ENCODE results near the gene LRP1B. TPM values are rescaled to one million over a fixed set of nuclear protein-coding genes. Genes with fewer than 3 reads are reported as not detected.

LRP1B gene
- total RNA-seq, 2 donors from 2014 or later, result 0.91 to 1.2 TPM

DNA sequence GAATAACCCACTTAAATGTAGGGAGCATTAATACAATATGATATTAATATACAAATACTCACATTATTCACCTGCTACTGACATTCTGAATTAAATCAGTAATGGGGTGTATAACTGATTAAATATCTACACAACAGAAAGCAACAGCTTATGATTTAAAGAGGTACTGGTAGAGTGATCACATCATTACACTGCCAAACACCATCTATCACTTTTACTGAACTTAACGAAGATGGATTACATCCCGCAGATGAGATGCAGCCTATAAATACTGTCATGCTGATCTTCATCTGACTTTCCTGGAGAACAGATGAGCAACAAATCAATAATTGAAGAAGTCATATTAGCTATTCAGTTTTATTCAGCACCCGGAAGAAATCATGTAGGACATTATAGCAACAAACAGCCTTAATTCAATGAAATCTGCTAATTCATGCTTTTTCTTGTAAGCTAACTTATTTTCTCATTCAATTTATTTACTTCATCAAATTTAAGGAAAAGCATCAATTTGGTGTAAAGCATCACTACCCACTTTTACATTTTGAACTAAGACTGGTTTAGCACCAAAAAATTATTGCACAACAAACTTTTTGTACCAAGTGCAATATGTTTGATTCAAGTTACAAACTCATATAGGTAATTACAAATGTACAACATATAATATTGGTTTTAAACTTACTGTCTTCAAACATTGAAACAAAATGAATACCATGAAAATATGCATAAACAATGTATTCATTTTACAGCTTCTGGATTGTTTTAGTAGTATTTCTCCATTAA, 1509.0 kb downstream of the LRP1B start:
- intact Hi-C loops (cut with DNase I), result no loop called here
- Histone ChIP-seq H3K9me3 (no peaks in the 10 kb centered on the region), H3K27me3 (replicated peaks; ENCODE audit: insufficient read depth) (no peaks in the 10 kb centered on the region), H3K4me1 (replicated peaks) (no peaks in the 10 kb centered on the region), H3K36me3 (no peaks in the 10 kb centered on the region), H3K27ac (no peak overlapping the region), H3K4me3 (no peak overlapping the region)
- WGBS, result 88% methylated on average over 3 of the region's 3 CpGs
- TF ChIP-seq POLR2A (IDR thresholded peaks at IDR 0.05) (no peak), POLR2AphosphoS5 (IDR thresholded peaks at IDR 0.05) (no peak)
- TF ChIP-seq, protein P1, sequence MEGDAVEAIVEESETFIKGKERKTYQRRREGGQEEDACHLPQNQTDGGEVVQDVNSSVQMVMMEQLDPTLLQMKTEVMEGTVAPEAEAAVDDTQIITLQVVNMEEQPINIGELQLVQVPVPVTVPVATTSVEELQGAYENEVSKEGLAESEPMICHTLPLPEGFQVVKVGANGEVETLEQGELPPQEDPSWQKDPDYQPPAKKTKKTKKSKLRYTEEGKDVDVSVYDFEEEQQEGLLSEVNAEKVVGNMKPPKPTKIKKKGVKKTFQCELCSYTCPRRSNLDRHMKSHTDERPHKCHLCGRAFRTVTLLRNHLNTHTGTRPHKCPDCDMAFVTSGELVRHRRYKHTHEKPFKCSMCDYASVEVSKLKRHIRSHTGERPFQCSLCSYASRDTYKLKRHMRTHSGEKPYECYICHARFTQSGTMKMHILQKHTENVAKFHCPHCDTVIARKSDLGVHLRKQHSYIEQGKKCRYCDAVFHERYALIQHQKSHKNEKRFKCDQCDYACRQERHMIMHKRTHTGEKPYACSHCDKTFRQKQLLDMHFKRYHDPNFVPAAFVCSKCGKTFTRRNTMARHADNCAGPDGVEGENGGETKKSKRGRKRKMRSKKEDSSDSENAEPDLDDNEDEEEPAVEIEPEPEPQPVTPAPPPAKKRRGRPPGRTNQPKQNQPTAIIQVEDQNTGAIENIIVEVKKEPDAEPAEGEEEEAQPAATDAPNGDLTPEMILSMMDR (IDR thresholded peaks at IDR 0.05), result no peak
- no peak for DNase-seq (ENCODE audit: low spot score)

DNA sequence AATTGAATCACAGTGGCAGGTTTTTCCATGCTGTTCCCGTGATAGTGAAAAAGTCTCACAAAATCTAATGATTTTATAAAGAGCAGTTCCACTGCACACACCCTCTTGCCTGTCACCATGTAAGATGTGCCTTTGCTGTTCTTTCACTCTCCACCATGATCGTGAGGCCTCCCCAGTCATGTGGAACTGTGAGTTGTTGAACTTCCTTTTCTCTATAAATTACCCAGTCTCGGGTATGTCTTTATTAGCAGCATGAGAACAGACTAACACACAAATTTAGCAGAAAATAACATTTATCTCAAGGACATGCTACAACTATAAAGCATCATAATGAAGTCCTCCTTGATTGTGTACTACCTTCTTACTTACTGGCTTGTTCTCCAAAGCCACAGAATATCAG, 1526.0 kb downstream of the LRP1B start:
- H3K4me1 ChIP-seq (replicated peaks), result no peaks in the 10 kb centered on the region
- TF ChIP-seq POLR2AphosphoS5 (IDR thresholded peaks at IDR 0.05) (no peak), POLR2A (IDR thresholded peaks at IDR 0.05) (no peak)
- TF ChIP-seq, protein P1 (IDR thresholded peaks at IDR 0.05), result no peak
- intact Hi-C loops (cut with DNase I), result no loop called here
- no peaks in the 10 kb centered on the region for H3K27me3 ChIP-seq (replicated peaks; ENCODE audit: insufficient read depth)
- no peak for DNase-seq (ENCODE audit: low spot score)
- no peaks in the 10 kb centered on the region for H3K9me3 ChIP-seq
- WGBS, result 82% methylated on average over 3 of the region's 3 CpGs
- H3K27ac ChIP-seq, result no peak overlapping the region
- H3K36me3 ChIP-seq, result no peaks in the 10 kb centered on the region
- no peak overlapping the region for H3K4me3 ChIP-seq

DNA sequence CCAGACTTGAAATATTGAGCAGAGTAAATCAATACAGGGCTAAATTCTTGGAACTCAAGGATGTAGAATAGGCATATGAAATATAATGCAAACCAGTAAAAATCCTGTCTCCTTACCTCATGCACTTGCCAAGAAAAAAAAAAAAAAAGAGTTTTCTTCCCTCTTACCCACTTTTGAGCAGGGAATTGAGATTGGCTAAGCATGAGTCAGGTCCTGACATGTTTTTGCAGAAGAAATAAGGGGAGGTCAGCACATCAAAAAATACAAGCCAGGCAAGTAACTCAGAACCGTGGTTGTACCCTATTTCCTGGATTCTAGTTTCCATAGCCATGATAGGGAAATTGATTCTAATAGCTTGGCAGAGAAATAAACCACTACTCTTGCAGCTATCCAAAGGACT, 1526.7 kb downstream of the LRP1B start:
- 30% methylated on average over 1 of the region's 1 CpG for WGBS
- Histone ChIP-seq H3K27ac (no peak overlapping the region), H3K9me3 (no peaks in the 10 kb centered on the region), H3K36me3 (no peaks in the 10 kb centered on the region), H3K4me1 (replicated peaks) (no peaks in the 10 kb centered on the region), H3K27me3 (replicated peaks; ENCODE audit: insufficient read depth) (no peaks in the 10 kb centered on the region), H3K4me3 (no peak overlapping the region)
- DNase-seq (ENCODE audit: low spot score), result no peak
- intact Hi-C loops (cut with DNase I), result no loop called here
- TF ChIP-seq POLR2AphosphoS5 (IDR thresholded peaks at IDR 0.05) (no peak), POLR2A (IDR thresholded peaks at IDR 0.05) (no peak)
- TF ChIP-seq, protein P1 (IDR thresholded peaks at IDR 0.05), result no peak

DNA sequence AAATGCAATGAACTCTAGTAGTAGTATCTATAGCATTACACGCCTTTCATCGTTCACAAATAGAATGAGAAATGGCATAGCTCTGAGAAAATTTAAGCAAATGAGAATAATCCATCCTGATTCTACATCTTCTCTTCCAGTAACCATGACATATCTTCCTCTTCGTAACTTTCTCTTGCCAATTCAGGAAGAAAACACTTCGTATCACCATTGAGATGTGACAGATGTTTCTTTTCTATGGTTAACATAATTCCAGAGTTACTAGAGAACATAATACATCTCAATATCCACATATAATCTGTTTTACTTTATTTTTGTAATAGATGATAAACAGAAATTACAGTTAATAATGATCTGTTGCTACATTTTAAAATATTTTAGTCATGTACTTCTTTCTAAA, 1527.4 kb downstream of the LRP1B start:
- DNase-seq (ENCODE audit: low spot score), result no peak
- H3K27ac ChIP-seq, result no peak overlapping the region
- H3K4me1 ChIP-seq (replicated peaks), result no peaks in the 10 kb centered on the region
- no peak overlapping the region for H3K4me3 ChIP-seq
- 83% methylated on average over 4 of the region's 4 CpGs for WGBS
- no peaks in the 10 kb centered on the region for H3K9me3 ChIP-seq
- TF ChIP-seq POLR2A (IDR thresholded peaks at IDR 0.05) (no peak), POLR2AphosphoS5 (IDR thresholded peaks at IDR 0.05) (no peak)
- no peaks in the 10 kb centered on the region for H3K36me3 ChIP-seq
- intact Hi-C loops (cut with DNase I), result no loop called here
- no peaks in the 10 kb centered on the region for H3K27me3 ChIP-seq (replicated peaks; ENCODE audit: insufficient read depth)

DNA sequence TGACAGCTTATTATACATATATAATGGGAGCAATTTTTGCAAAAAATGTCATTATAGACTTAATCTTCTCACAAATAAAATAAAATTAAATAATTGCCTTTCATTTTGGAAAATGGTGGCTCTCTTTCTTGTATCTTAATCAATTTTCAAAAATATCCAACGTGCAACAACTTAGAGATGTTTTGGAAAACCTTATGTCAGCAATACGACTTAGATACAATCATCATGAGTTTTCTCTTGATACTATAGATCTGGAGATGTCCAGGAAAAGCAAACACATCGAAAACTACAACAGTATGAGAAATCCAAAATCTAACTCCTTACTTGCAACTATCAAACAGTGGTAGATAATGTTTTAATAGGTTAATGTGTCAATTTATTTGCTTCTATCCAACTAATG, 1529.0 kb downstream of the LRP1B start:
- Histone ChIP-seq H3K9me3 (no peaks in the 10 kb centered on the region), H3K36me3 (no peaks in the 10 kb centered on the region), H3K27ac (no peak overlapping the region), H3K4me3 (no peak overlapping the region), H3K27me3 (replicated peaks; ENCODE audit: insufficient read depth) (no peaks in the 10 kb centered on the region), H3K4me1 (replicated peaks) (no peaks in the 10 kb centered on the region)
- no peak for DNase-seq (ENCODE audit: low spot score)
- intact Hi-C loops (cut with DNase I), result no loop called here
- WGBS, result 84% methylated on average over 3 of the region's 3 CpGs
- TF ChIP-seq, protein P1 (IDR thresholded peaks at IDR 0.05), result no peak
- TF ChIP-seq POLR2AphosphoS5 (IDR thresholded peaks at IDR 0.05) (no peak), POLR2A (IDR thresholded peaks at IDR 0.05) (no peak)
